Mucosa of stomach (tissue), 1 donor: ENCODE measurements around the gene ZBTB20.

ENCODE experiments used
- H3K27me3 ChIP-seq: one replicate; pipeline ENCODE4 v1.7.0; 2013; ENCODE audit warnings: mild to moderate bottlenecking, low read length; ENCODE audit not compliant: control insufficient read depth, insufficient read depth
- H3K36me3 ChIP-seq: one replicate; pipeline ENCODE4 v1.7.0; 2013; ENCODE audit warnings: low read length; ENCODE audit not compliant: control insufficient read depth, insufficient read depth
- H3K4me1 ChIP-seq: one replicate; pipeline ENCODE4 v1.7.0; 2013; ENCODE audit warnings: mild to moderate bottlenecking, low read length; ENCODE audit not compliant: control insufficient read depth, insufficient read depth
- H3K4me3 ChIP-seq: one replicate; pipeline ENCODE4 v1.7.0; 2013; ENCODE audit warnings: low read length
- H3K9ac ChIP-seq: one replicate; pipeline ENCODE4 v1.7.0; 2013; ENCODE audit warnings: mild to moderate bottlenecking, low read length, moderate library complexity
- H3K9me3 ChIP-seq: one replicate; pipeline ENCODE4 v1.7.0; 2013; ENCODE audit warnings: mild to moderate bottlenecking, low read length, moderate library complexity; ENCODE audit not compliant: control insufficient read depth
- donor health status: Pancreatic carcinoma.

ZBTB20 gene

GRCh38 chr3:114671741-114672510 is 475.2 kb downstream of the ZBTB20 start:
- no peaks in the 10 kb centered on the region for H3K9me3 ChIP-seq
- H3K27me3 ChIP-seq: no peaks in the 10 kb centered on the region
- no peak overlapping the region for H3K4me3 ChIP-seq
- no peaks in the 10 kb centered on the region for H3K36me3 ChIP-seq
- no peak overlapping the region for H3K9ac ChIP-seq
- no peaks in the 10 kb centered on the region for H3K4me1 ChIP-seq

- Histone ChIP-seq H3K27me3 (no peaks in the 10 kb centered on the region), H3K4me3 (no peak overlapping the region), H3K9ac (no peak overlapping the region), H3K36me3 (no peaks in the 10 kb centered on the region), H3K9me3 (no peaks in the 10 kb centered on the region), H3K4me1 (no peaks in the 10 kb centered on the region)
Observed at GRCh38 chr3:114669614-114670013, 477.5 kb downstream of the ZBTB20 start.

- Histone ChIP-seq H3K36me3 (no peaks in the 10 kb centered on the region), H3K9me3 (no peaks in the 10 kb centered on the region), H3K4me1 (no peaks in the 10 kb centered on the region), H3K4me3 (no peak overlapping the region), H3K9ac (no peak overlapping the region), H3K27me3 (no peaks in the 10 kb centered on the region)
Observed at GRCh38 chr3:114668099-114668498, 479.0 kb downstream of the ZBTB20 start.

GRCh38 chr3:114666623-114667022 is 480.5 kb downstream of the ZBTB20 start:
- Histone ChIP-seq H3K4me1 (no peaks in the 10 kb centered on the region), H3K9me3 (no peaks in the 10 kb centered on the region), H3K27me3 (no peaks in the 10 kb centered on the region), H3K4me3 (no peak overlapping the region), H3K36me3 (no peaks in the 10 kb centered on the region), H3K9ac (no peak overlapping the region)

- Histone ChIP-seq H3K9me3 (no peaks in the 10 kb centered on the region), H3K27me3 (no peaks in the 10 kb centered on the region), H3K4me1 (peaks cover 10% of the 10 kb centered on the region), H3K36me3 (no peaks in the 10 kb centered on the region), H3K9ac (no peak overlapping the region), H3K4me3 (no peak overlapping the region)
Observed at GRCh38 chr3:114664006-114664405, 483.1 kb downstream of the ZBTB20 start.

GRCh38 chr3:114660808-114661207 is 486.3 kb downstream of the ZBTB20 start:
- Histone ChIP-seq H3K27me3 (no peaks in the 10 kb centered on the region), H3K36me3 (no peaks in the 10 kb centered on the region), H3K4me1 (peaks cover 13% of the 10 kb centered on the region), H3K9me3 (no peaks in the 10 kb centered on the region), H3K4me3 (no peak overlapping the region), H3K9ac (no peak overlapping the region)

- no peak overlapping the region for H3K4me3 ChIP-seq
- no peaks in the 10 kb centered on the region for H3K27me3 ChIP-seq
- no peaks in the 10 kb centered on the region for H3K9me3 ChIP-seq
- H3K36me3 ChIP-seq: no peaks in the 10 kb centered on the region
- peaks cover 13% of the 10 kb centered on the region for H3K4me1 ChIP-seq
- H3K9ac ChIP-seq: no peak overlapping the region
Observed at GRCh38 chr3:114660124-114660523, 487.0 kb downstream of the ZBTB20 start.

- Histone ChIP-seq H3K4me3 (no peak overlapping the region), H3K9ac (no peak overlapping the region)
Observed at GRCh38 chr3:114659109-114660061, 487.7 kb downstream of the ZBTB20 start.

GRCh38 chr3:114651555-114651954 is 495.5 kb downstream of the ZBTB20 start:
- no peak overlapping the region for H3K4me3 ChIP-seq
- no peaks in the 10 kb centered on the region for H3K36me3 ChIP-seq
- no peaks in the 10 kb centered on the region for H3K4me1 ChIP-seq
- no peak overlapping the region for H3K9ac ChIP-seq
- H3K9me3 ChIP-seq: no peaks in the 10 kb centered on the region
- no peaks in the 10 kb centered on the region for H3K27me3 ChIP-seq

More at GRCh38 chr3:114659109-114660061, 487.7 kb downstream of the ZBTB20 start:
- Histone ChIP-seq H3K4me1 (peaks cover 13% of the 10 kb centered on the region), H3K27me3 (no peaks in the 10 kb centered on the region), H3K9me3 (no peaks in the 10 kb centered on the region), H3K36me3 (no peaks in the 10 kb centered on the region)

GRCh38 chr3:114650808-114651207 is 496.3 kb downstream of the ZBTB20 start:
- Histone ChIP-seq H3K27me3 (no peaks in the 10 kb centered on the region), H3K9ac (no peak overlapping the region), H3K4me3 (no peak overlapping the region), H3K36me3 (no peaks in the 10 kb centered on the region), H3K9me3 (no peaks in the 10 kb centered on the region), H3K4me1 (no peaks in the 10 kb centered on the region)

- Histone ChIP-seq H3K4me1 (no peaks in the 10 kb centered on the region), H3K4me3 (no peak overlapping the region), H3K27me3 (no peaks in the 10 kb centered on the region), H3K36me3 (no peaks in the 10 kb centered on the region), H3K9ac (no peak overlapping the region), H3K9me3 (no peaks in the 10 kb centered on the region)
Observed at GRCh38 chr3:114649331-114649730, 497.8 kb downstream of the ZBTB20 start.

- Histone ChIP-seq H3K27me3 (no peaks in the 10 kb centered on the region), H3K4me3 (no peak overlapping the region)
Observed at GRCh38 chr3:114646526-114646925, 500.6 kb downstream of the ZBTB20 start.

More at GRCh38 chr3:114646526-114646925, 500.6 kb downstream of the ZBTB20 start:
- Histone ChIP-seq H3K36me3 (no peaks in the 10 kb centered on the region), H3K9me3 (no peaks in the 10 kb centered on the region), H3K4me1 (peaks cover 5% of the 10 kb centered on the region), H3K9ac (no peak overlapping the region)
